Measurements from ENCODE around the gene SRL.

DNA sequence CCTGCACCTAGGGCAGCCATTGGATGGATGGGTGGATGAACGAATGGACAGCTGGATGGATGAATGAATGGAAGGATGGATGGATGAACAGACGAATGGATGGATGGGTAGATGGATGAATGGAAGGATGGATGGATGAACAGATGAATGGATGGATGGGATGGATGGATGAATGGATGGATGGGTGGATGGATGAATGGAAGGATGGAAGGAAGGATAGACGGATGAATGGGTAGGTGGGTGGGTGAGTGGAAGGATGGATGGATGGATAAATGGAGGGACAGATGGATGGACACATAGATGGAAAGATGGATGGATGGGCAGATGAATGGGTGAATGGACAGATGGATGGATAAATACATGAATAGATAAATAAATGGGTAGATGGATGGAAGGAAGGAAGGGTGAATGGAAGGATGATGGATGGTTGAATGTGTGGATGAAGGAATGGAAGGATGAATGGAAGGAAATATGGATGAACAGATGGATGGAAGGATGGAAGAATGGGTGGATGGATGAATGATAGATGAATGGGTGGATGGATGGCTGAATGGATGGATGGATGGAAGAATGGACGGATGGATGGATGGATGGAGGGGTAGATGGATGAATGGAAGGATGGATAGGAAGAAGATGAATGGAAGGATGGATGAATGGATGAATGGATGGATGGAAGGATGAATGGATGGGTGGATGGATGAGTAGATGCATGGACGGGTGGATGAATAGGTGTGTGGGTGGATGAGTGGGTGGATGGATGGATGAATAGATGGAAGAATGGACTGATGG, 15.4 kb downstream of the SRL start:
- TF ChIP-seq CTCF (IDR thresholded peaks at IDR 0.05) = no peak
- TF ChIP-seq, protein P1, sequence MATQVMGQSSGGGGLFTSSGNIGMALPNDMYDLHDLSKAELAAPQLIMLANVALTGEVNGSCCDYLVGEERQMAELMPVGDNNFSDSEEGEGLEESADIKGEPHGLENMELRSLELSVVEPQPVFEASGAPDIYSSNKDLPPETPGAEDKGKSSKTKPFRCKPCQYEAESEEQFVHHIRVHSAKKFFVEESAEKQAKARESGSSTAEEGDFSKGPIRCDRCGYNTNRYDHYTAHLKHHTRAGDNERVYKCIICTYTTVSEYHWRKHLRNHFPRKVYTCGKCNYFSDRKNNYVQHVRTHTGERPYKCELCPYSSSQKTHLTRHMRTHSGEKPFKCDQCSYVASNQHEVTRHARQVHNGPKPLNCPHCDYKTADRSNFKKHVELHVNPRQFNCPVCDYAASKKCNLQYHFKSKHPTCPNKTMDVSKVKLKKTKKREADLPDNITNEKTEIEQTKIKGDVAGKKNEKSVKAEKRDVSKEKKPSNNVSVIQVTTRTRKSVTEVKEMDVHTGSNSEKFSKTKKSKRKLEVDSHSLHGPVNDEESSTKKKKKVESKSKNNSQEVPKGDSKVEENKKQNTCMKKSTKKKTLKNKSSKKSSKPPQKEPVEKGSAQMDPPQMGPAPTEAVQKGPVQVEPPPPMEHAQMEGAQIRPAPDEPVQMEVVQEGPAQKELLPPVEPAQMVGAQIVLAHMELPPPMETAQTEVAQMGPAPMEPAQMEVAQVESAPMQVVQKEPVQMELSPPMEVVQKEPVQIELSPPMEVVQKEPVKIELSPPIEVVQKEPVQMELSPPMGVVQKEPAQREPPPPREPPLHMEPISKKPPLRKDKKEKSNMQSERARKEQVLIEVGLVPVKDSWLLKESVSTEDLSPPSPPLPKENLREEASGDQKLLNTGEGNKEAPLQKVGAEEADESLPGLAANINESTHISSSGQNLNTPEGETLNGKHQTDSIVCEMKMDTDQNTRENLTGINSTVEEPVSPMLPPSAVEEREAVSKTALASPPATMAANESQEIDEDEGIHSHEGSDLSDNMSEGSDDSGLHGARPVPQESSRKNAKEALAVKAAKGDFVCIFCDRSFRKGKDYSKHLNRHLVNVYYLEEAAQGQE (IDR thresholded peaks at IDR 0.05; ENCODE audit: insufficient read depth in 1 of 2, low read depth in 2 of 2, low read length in 1 of 2) = no peak
- no peak for TF ChIP-seq SIN3A (IDR thresholded peaks at IDR 0.05; ENCODE audit: borderline replicate concordance, insufficient read depth, low read depth, low read length)
- no peak for TF ChIP-seq POLR2AphosphoS5 (IDR thresholded peaks at IDR 0.05; ENCODE audit: low read depth, low read length)
- TF ChIP-seq TCF7L2 (IDR thresholded peaks at IDR 0.05; ENCODE audit: low read depth, low read length) = no peak
